Esophagus muscularis mucosa (tissue), 4 donors: ENCODE measurements around the gene KRTCAP3. TPM values are rescaled to one million over a fixed set of nuclear protein-coding genes. Genes with fewer than 3 reads are reported as not detected.
A peak's percentile ranks its signal among the peaks of the same experiment; 100 is the strongest.

Experiments
- DNase-seq: peaks from one replicate; pipeline ENCODE4 v3.0.0-alpha.2; 2017; ENCODE audit errors: extremely low spot score
- H3K27ac ChIP-seq, 4 donors: fragments of 200-600 bp; sonication (generic); replicated peaks in 1 of 4; 1 replicate in 3 of 4; 2 replicates in 1 of 4; pipeline ENCODE4 v1.5.1; 2016 to 2019; ENCODE audit warnings: mild to moderate bottlenecking in 1 of 4
- H3K27me3 ChIP-seq, 4 donors: fragments of 200-600 bp; sonication (generic); one replicate each; pipeline versions ENCODE4 v1.5.1 to v1.6.0; 2016 to 2019
- H3K36me3 ChIP-seq, 4 donors: fragments of 200-600 bp; sonication (generic); one replicate each; pipeline ENCODE4 v1.5.1; 2016 to 2019
- H3K4me1 ChIP-seq, 4 donors: fragments of 200-600 bp; sonication (generic); one replicate each; pipeline ENCODE4 v1.5.1; 2016 to 2019
- H3K4me3 ChIP-seq, 4 donors: fragments of 200-600 bp; sonication (generic); 1 replicate in 2 of 4; 2 replicates in 2 of 4; pipeline ENCODE4 v1.5.1; 2016 to 2019; ENCODE audit warnings: mild to moderate bottlenecking in 4 of 4, moderate library complexity in 1 of 4
- H3K9me3 ChIP-seq, 4 donors: fragments of 200-600 bp; sonication (generic); 1 replicate in 3 of 4; 2 replicates in 1 of 4; pipeline ENCODE4 v1.5.1; 2016 to 2019
- CTCF ChIP-seq, 3 experiments: fragments of 200-600 bp in 2 of 3; fragments of 450-650 bp in 1 of 3; sonication (generic) in 2 of 3; IDR thresholded peaks; one replicate each; pipeline ENCODE4 v1.5.1; 2017 to 2019; ENCODE audit warnings: antibody characterized with exemption in 3 of 3, mild to moderate bottlenecking in 2 of 3, moderate library complexity in 1 of 3
- EP300 ChIP-seq: sonication (generic); formaldehyde crosslinking; IDR thresholded peaks from one replicate; pipeline ENCODE4 v1.6.1; 2017; ENCODE audit warnings: antibody characterized with exemption
- POLR2A ChIP-seq: fragments of 450-650 bp; IDR thresholded peaks from one replicate; pipeline ENCODE4 v1.6.1; 2017; ENCODE audit warnings: antibody characterized with exemption, moderate library complexity, mild to moderate bottlenecking, low read depth
- POLR2AphosphoS5 ChIP-seq, 2 donors: sonication (generic); formaldehyde crosslinking; IDR thresholded peaks; one replicate each; pipeline ENCODE4 v1.6.1; 2017; ENCODE audit warnings: antibody characterized with exemption in 2 of 2
- WGBS: methylation state at CpG from one replicate; pipeline ENCODE4 v1.1.5; 2018; 5-methylcytosine and 5-hydroxymethylcytosine counted together
- intact Hi-C: fragments of 100-400 bp; cut with DNase I; formaldehyde crosslinking; loops from one replicate; pipeline ENCODE4 v1.15.1; 2023
- total RNA-seq, 4 donors: library from RNA; depleted of rRNA; stranded (reverse); fragments of >200 nt; gene quantifications; one replicate each; pipeline versions ENCODE4 v1.1.0 to v1.2.1, GENCODE V29; 2016

The KRTCAP3 gene
- total RNA-seq, 4 donors from 2014 or later, result 0.45 TPM; not detected in 3

DNA sequence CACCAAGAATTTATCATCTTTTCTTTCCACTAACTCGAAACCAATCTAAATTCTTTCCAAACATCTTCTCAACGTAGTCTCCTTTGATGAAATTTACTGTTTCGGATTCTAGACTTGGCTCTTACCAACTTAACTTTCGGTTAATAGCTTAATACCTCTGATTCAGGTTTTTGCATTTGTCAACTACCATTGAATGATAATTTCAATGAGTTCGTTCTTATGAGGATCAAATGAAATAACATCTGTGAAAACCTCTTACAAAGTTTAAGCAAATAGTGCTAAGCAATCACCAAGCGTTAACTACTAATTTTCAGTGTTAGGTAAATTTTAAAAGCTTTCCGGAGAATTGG lies 14.3 kb upstream of the KRTCAP3 start:
- no peak for DNase-seq
- Histone ChIP-seq H3K27ac (peak overlapping the region; percentile 99 to 100 (median 99)), H3K36me3 (peaks cover 0 to 4% (median under 1%) of the 10 kb centered on the region in 4 donors), H3K4me1 (peaks cover 35 to 46% (median 41%) of the 10 kb centered on the region in 4 donors), H3K4me3 (peak overlapping the region; percentile 97 to 100 (median 98)), H3K9me3 (no peaks in the 10 kb centered on the region), H3K27me3 (no peaks in the 10 kb centered on the region)
- WGBS, result 12% methylated on average over 7 of the region's 7 CpGs
- TF ChIP-seq POLR2A (no peak), EP300 (no peak), POLR2AphosphoS5 (IDR thresholded peaks at IDR 0.05) (no peak), CTCF (IDR thresholded peaks at IDR 0.05) (no peak)
- intact Hi-C loops, result loop anchor here (2.0 to 5.0 kb wide), 2 partner anchors 19 to 59 kb away; partner anchors contain the start of genes IFT172 and PPM1G

DNA sequence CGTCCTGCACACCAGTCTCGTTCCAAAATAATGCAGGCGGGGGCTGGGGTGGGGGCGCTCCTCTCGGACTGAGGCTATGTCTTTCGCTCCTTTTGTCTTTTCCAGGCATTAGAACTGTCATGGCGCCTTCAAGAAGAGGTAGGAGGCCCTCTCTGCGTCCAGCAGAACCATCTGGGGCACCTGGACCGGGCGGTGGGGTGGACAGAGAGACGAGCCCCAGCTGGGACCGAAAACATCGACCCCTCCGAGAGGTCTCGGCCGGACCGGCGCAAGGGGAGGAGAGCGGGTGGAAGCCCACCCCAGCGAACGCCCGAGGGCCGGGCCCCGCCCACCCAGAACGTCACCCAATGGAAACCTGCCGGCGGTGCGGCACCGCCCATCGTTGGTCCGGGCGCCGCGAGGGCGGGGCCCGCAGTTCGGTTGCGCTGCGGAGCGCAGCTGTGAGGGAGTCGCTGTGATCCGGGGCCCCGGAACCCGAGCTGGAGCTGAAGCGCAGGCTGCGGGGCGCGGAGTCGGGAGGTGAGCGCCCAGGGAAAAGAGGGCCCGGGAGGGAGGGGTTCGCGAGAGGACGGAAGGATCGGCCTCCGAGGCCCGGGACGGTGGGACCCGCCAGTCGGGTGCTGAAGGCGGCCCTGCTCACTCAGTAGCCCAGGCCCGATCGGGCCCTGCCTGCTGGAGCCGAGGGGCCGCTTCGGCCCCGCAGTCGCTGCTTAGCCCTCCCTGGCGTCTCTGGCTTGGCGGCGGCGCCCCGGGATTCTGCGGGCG lies 13.8 kb upstream of the KRTCAP3 start, which contains the start of gene NRBP1:
Gene NRBP1 (plus strand): TSS at position 419 of the 765 bp plus-strand sequence. CDS start 4,643 bp downstream, outside the sequence.
- H3K27me3 ChIP-seq, result no peaks in the 10 kb centered on the region
- peak within 1 kb of the TSS; percentile 97 to 100 (median 98) for H3K4me3 ChIP-seq
- peaks cover 0 to 9% (median 5%) of the 10 kb centered on the region in 4 donors for H3K36me3 ChIP-seq
- TF ChIP-seq CTCF (IDR thresholded peaks at IDR 0.05) (no peak), POLR2AphosphoS5 (IDR thresholded peaks at IDR 0.05) (peak; percentile 94 to 96), POLR2A (peak; percentile 94)
- peaks cover 35 to 51% (median 46%) of the 10 kb centered on the region in 4 donors for H3K4me1 ChIP-seq
- H3K9me3 ChIP-seq, result no peaks in the 10 kb centered on the region
- WGBS, result 0% methylated on average over 11 of the region's 75 CpGs
- H3K27ac ChIP-seq, result peak within 1 kb of the TSS; percentile 99 to 100 (median 99)
- intact Hi-C loops, result loop anchor here (2.0 to 5.0 kb wide), 2 partner anchors 20 to 59 kb away; partner anchors contain the start of genes IFT172 and PPM1G
- DNase-seq, result peak; percentile 98

DNA sequence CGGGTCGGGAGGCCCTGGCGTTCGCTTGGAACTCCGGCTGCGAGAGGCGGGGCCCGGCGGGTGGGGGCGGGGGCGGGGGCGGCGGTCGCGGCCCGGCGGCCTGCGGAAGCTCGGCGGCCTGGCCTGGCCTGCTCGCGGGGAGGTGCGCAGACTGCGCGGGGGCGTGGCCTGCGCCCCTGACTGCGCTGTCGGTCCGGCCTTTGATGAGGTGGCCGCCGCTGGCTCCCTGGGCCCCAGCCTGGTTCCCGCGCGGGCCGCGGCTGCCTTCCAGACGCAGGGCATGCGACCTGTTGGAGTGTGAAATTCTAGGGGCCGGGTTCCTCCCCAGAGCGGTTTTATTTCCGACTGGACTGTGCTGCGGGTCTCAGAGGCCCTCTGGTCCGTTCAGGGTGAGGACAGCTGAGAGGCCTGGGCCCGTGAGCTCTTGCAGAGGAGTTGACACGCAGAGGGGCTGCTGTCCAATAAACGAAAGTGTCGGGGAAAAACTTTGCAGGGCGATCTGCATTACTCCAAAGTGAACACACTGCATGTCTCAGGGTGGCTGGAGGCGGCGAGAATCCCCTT lies 13.1 kb upstream of the KRTCAP3 start:
- peaks cover 6 to 16% (median 12%) of the 10 kb centered on the region in 4 donors for H3K36me3 ChIP-seq
- WGBS, result 0% methylated on average over 10 of the region's 51 CpGs
- intact Hi-C loops, result loop anchor here (2.0 to 5.0 kb wide), 2 partner anchors 20 to 58 kb away; partner anchors contain the start of genes IFT172 and PPM1G

DNA sequence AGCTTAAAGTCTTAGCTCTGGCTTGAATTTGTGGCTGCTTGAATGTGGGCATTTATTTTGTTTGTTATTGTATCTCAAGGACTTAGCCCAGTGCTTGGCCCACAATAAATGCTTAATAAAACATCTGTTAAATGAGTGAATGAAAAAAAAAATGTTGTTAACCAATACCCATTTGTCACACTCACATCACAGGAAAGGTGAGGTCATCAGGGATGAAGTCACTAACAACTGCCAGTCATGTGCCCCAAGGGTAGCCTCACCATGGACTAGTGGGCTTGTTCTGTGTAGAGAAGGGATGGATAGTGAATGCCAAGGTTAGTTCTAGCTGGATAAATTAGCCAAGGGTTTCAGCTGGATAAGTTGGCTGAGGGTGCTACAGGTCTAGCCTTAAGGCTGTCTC lies 10.8 kb upstream of the KRTCAP3 start:
- intact Hi-C loops, result no loop called here
- H3K9me3 ChIP-seq, result no peaks in the 10 kb centered on the region
- H3K36me3 ChIP-seq, result peaks cover 29 to 39% (median 35%) of the 10 kb centered on the region in 4 donors
- no peak for TF ChIP-seq EP300
- no peak for TF ChIP-seq POLR2A
- TF ChIP-seq CTCF (IDR thresholded peaks at IDR 0.05), result no peak
- no peak for TF ChIP-seq POLR2AphosphoS5 (IDR thresholded peaks at IDR 0.05)
- DNase-seq, result no peak
- no peak overlapping the region for H3K4me3 ChIP-seq
- H3K27me3 ChIP-seq, result no peaks in the 10 kb centered on the region
- peaks cover 35 to 51% (median 46%) of the 10 kb centered on the region in 4 donors for H3K4me1 ChIP-seq
- H3K27ac ChIP-seq, result peak overlapping the region in 1 of 4 donors; percentile 99

More for the DNA sequence above, 13.1 kb upstream of the KRTCAP3 start:
- Histone ChIP-seq H3K4me1 (peaks cover 35 to 51% (median 46%) of the 10 kb centered on the region in 4 donors), H3K27me3 (no peaks in the 10 kb centered on the region), H3K4me3 (peak overlapping the region; percentile 97 to 100 (median 98)), H3K9me3 (no peaks in the 10 kb centered on the region), H3K27ac (peak overlapping the region; percentile 99 to 100 (median 99))
- DNase-seq, result peak; percentile 93
- TF ChIP-seq POLR2AphosphoS5 (IDR thresholded peaks at IDR 0.05), result peak in 1 of 2 donors; percentile 10
- no peak for TF ChIP-seq CTCF (IDR thresholded peaks at IDR 0.05)
- no peak for TF ChIP-seq EP300
- TF ChIP-seq POLR2A, result no peak
